ENCODE measurements around the gene UNC5B.

The UNC5B gene

DNA sequence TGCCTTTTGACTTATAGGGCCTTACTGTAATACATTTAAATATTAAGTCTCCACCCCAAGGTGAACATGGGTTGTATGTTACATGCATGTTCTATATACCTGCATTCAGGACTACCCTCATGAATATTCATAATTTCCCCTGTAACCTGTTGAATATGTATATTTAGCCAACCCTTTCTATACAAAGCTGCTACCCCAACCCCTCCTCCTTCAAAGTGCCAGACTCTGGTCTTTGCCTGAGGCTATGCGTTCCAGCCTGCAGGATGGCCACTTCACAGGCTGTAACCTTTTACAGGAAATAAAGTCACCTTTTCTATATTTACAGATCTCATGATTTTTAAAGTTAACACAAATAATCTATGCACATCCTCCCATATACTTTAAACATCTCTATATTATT lies 10.1 kb upstream of the UNC5B start:
- Histone ChIP-seq H2AK5ac (ENCODE audit: low read length) (no peak overlapping the region), H3K14ac (ENCODE audit: low read length) (no peak overlapping the region), H3K36me3 (ENCODE audit: control insufficient read depth in 1 of 2, insufficient read depth in 2 of 2, low read length in 2 of 2) (no peaks in the 10 kb centered on the region), H2BK120ac (ENCODE audit: insufficient read depth, low read length, poor library complexity) (no peak overlapping the region), H3K79me1 (ENCODE audit: low read length) (peaks cover 1% of the 10 kb centered on the region), H3K27ac (ENCODE audit: low read depth, low read length) (no peak overlapping the region), H2BK5ac (ENCODE audit: low read depth, low read length, poor library complexity) (no peak overlapping the region), H3K4me3 (ENCODE audit: low read depth, low read length) (no peak overlapping the region), H3K9ac (ENCODE audit: low read length) (no peak overlapping the region), H3K9me3 (ENCODE audit: insufficient read depth, low read depth, low read length) (no peaks in the 10 kb centered on the region), H3K4me2 (ENCODE audit: low read length) (no peak overlapping the region), H4K91ac (ENCODE audit: low read depth, low read length) (no peak overlapping the region), H3K4me1 (ENCODE audit: control insufficient read depth in 1 of 2, insufficient read depth in 2 of 2, low read length in 2 of 2) (peaks cover 0 to 8% of the 10 kb centered on the region in 2 experiments), H3K4ac (ENCODE audit: low read depth, low read length) (no peak overlapping the region), H2BK12ac (ENCODE audit: low read length) (no peak overlapping the region), H4K12ac (ENCODE audit: low read depth, low read length) (no peak overlapping the region), H3K79me2 (ENCODE audit: control insufficient read depth, insufficient read depth, low read length, poor library complexity) (no peaks in the 10 kb centered on the region), H3K23ac (ENCODE audit: low read length) (no peak overlapping the region), H2AFZ (ENCODE audit: insufficient read depth, low read length, poor library complexity) (no peak overlapping the region), H3K18ac (ENCODE audit: low read length) (no peak overlapping the region), H4K8ac (ENCODE audit: low read depth, low read length) (no peak overlapping the region), H3K27me3 (ENCODE audit: insufficient read depth, low read length) (no peaks in the 10 kb centered on the region)
- DNase-seq, result no peak
- WGBS (ENCODE audit: extremely low coverage, insufficient coverage, insufficient read length), result no CpG with 5 or more reads among the region's 1 CpG

DNA sequence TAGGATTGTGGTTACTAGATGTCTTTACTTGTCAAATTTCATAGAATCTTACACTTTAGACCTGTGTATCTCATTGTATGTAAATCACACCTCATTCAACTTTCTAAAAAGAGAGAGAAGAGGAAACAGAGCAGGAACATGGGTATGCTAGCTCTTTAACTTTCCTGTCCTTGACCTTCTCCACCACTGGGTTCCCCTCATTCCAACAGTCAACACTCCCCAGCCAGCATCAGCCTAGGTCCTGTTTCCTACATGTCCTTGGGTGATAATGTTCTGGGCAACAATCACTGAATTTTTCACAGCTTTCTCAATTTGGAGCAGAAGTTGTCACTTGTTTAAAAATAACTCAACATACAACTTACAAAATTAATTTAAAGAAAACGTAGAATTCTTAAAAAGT lies 9.2 kb upstream of the UNC5B start:
- Histone ChIP-seq H3K14ac (ENCODE audit: low read length) (no peak overlapping the region), H3K18ac (ENCODE audit: low read length) (no peak overlapping the region), H3K4me2 (ENCODE audit: low read length) (no peak overlapping the region), H3K4ac (ENCODE audit: low read depth, low read length) (no peak overlapping the region), H4K8ac (ENCODE audit: low read depth, low read length) (no peak overlapping the region), H3K36me3 (ENCODE audit: control insufficient read depth in 1 of 2, insufficient read depth in 2 of 2, low read length in 2 of 2) (no peaks in the 10 kb centered on the region), H3K23ac (ENCODE audit: low read length) (no peak overlapping the region), H4K12ac (ENCODE audit: low read depth, low read length) (no peak overlapping the region), H2AK5ac (ENCODE audit: low read length) (no peak overlapping the region), H3K9me3 (ENCODE audit: insufficient read depth, low read depth, low read length) (no peaks in the 10 kb centered on the region), H3K9ac (ENCODE audit: low read length) (no peak overlapping the region), H2BK12ac (ENCODE audit: low read length) (no peak overlapping the region), H2BK120ac (ENCODE audit: insufficient read depth, low read length, poor library complexity) (no peak overlapping the region), H2BK5ac (ENCODE audit: low read depth, low read length, poor library complexity) (no peak overlapping the region), H3K27me3 (ENCODE audit: insufficient read depth, low read length) (no peaks in the 10 kb centered on the region), H4K91ac (ENCODE audit: low read depth, low read length) (no peak overlapping the region), H2AFZ (ENCODE audit: insufficient read depth, low read length, poor library complexity) (no peak overlapping the region), H3K4me1 (ENCODE audit: control insufficient read depth in 1 of 2, insufficient read depth in 2 of 2, low read length in 2 of 2) (peaks cover 0 to 8% of the 10 kb centered on the region in 2 experiments), H3K79me1 (ENCODE audit: low read length) (peaks cover 1% of the 10 kb centered on the region), H3K27ac (ENCODE audit: low read depth, low read length) (no peak overlapping the region), H3K4me3 (ENCODE audit: low read depth, low read length) (no peak overlapping the region), H3K79me2 (ENCODE audit: control insufficient read depth, insufficient read depth, low read length, poor library complexity) (no peaks in the 10 kb centered on the region)
- DNase-seq, result no peak
- no CpG with 5 or more reads among the region's 1 CpG for WGBS (ENCODE audit: extremely low coverage, insufficient coverage, insufficient read length)

DNA sequence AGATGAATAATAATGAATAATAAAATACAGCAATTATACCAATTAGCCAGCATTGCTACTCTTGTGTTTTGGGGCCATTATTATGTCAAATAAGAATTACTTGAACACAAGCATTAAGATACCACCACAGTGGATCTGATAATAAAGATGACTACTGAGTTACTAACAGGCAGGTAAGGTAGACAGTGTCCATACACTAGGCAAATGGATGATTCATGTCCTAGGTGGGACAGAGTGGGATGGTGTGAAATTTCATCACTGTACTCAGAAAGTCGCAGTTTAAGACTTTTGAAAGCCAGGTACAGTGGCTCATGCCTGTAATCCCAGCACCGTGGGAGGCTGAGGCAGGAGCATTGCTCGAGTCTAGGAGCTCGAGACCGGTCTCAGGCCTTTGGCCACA lies 8.7 kb upstream of the UNC5B start:
- H4K8ac ChIP-seq (ENCODE audit: low read depth, low read length), result no peak overlapping the region
- no peaks in the 10 kb centered on the region for H3K27me3 ChIP-seq (ENCODE audit: insufficient read depth, low read length)
- H2BK5ac ChIP-seq (ENCODE audit: low read depth, low read length, poor library complexity), result no peak overlapping the region
- no peak for DNase-seq
- peaks cover 0 to 8% of the 10 kb centered on the region in 2 experiments for H3K4me1 ChIP-seq (ENCODE audit: control insufficient read depth in 1 of 2, insufficient read depth in 2 of 2, low read length in 2 of 2)
- H4K91ac ChIP-seq (ENCODE audit: low read depth, low read length), result no peak overlapping the region
- H3K27ac ChIP-seq (ENCODE audit: low read depth, low read length), result no peak overlapping the region
- H3K36me3 ChIP-seq (ENCODE audit: control insufficient read depth in 1 of 2, insufficient read depth in 2 of 2, low read length in 2 of 2), result no peaks in the 10 kb centered on the region
- H3K18ac ChIP-seq (ENCODE audit: low read length), result no peak overlapping the region
- H3K4ac ChIP-seq (ENCODE audit: low read depth, low read length), result no peak overlapping the region
- no CpG with 5 or more reads among the region's 5 CpGs for WGBS (ENCODE audit: extremely low coverage, insufficient coverage, insufficient read length)
- no peak overlapping the region for H3K4me3 ChIP-seq (ENCODE audit: low read depth, low read length)
- H3K4me2 ChIP-seq (ENCODE audit: low read length), result no peak overlapping the region
- H2BK120ac ChIP-seq (ENCODE audit: insufficient read depth, low read length, poor library complexity), result no peak overlapping the region
- no peaks in the 10 kb centered on the region for H3K79me2 ChIP-seq (ENCODE audit: control insufficient read depth, insufficient read depth, low read length, poor library complexity)
- peaks cover 1% of the 10 kb centered on the region for H3K79me1 ChIP-seq (ENCODE audit: low read length)
- H2AFZ ChIP-seq (ENCODE audit: insufficient read depth, low read length, poor library complexity), result no peak overlapping the region
- H3K9me3 ChIP-seq (ENCODE audit: insufficient read depth, low read depth, low read length), result no peaks in the 10 kb centered on the region
- H3K9ac ChIP-seq (ENCODE audit: low read length), result no peak overlapping the region
- no peak overlapping the region for H2AK5ac ChIP-seq (ENCODE audit: low read length)
- no peak overlapping the region for H4K12ac ChIP-seq (ENCODE audit: low read depth, low read length)
- no peak overlapping the region for H2BK12ac ChIP-seq (ENCODE audit: low read length)
- no peak overlapping the region for H3K14ac ChIP-seq (ENCODE audit: low read length)
- no peak overlapping the region for H3K23ac ChIP-seq (ENCODE audit: low read length)

DNA sequence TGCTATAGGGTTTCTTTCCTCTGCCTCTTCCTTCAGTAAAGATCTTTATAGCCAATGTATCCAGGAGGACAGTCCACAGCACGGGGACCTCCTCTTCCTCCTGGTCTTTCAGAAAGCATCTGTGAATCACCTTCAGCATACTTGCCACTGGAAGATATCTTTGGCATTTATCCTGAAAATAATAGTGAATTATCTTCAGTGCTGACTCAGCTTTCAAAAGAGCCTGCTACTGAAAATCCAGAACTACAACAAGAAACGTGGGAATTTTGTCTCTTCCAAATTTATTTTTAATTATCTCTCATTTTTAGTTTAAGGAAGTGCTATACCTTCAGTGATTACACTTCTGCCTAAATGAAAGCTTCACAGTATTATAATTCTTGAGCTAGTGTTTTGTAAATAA lies 7.6 kb upstream of the UNC5B start:
- H3K4ac ChIP-seq (ENCODE audit: low read depth, low read length), result no peak overlapping the region
- H3K14ac ChIP-seq (ENCODE audit: low read length), result no peak overlapping the region
- no peak overlapping the region for H4K12ac ChIP-seq (ENCODE audit: low read depth, low read length)
- H2BK5ac ChIP-seq (ENCODE audit: low read depth, low read length, poor library complexity), result no peak overlapping the region
- H3K4me2 ChIP-seq (ENCODE audit: low read length), result no peak overlapping the region
- H3K9me3 ChIP-seq (ENCODE audit: insufficient read depth, low read depth, low read length), result no peaks in the 10 kb centered on the region
- no peak overlapping the region for H3K9ac ChIP-seq (ENCODE audit: low read length)
- H3K18ac ChIP-seq (ENCODE audit: low read length), result no peak overlapping the region
- no peak overlapping the region for H2BK120ac ChIP-seq (ENCODE audit: insufficient read depth, low read length, poor library complexity)
- H3K36me3 ChIP-seq (ENCODE audit: control insufficient read depth in 1 of 2, insufficient read depth in 2 of 2, low read length in 2 of 2), result no peaks in the 10 kb centered on the region
- no peak overlapping the region for H4K91ac ChIP-seq (ENCODE audit: low read depth, low read length)
- H2BK12ac ChIP-seq (ENCODE audit: low read length), result no peak overlapping the region
- H2AK5ac ChIP-seq (ENCODE audit: low read length), result no peak overlapping the region
- no peak overlapping the region for H3K27ac ChIP-seq (ENCODE audit: low read depth, low read length)
- peaks cover 2 to 11% of the 10 kb centered on the region in 2 experiments for H3K4me1 ChIP-seq (ENCODE audit: control insufficient read depth in 1 of 2, insufficient read depth in 2 of 2, low read length in 2 of 2)
- no peak overlapping the region for H3K4me3 ChIP-seq (ENCODE audit: low read depth, low read length)
- H3K23ac ChIP-seq (ENCODE audit: low read length), result no peak overlapping the region
- H4K8ac ChIP-seq (ENCODE audit: low read depth, low read length), result no peak overlapping the region
- H2AFZ ChIP-seq (ENCODE audit: insufficient read depth, low read length, poor library complexity), result no peak overlapping the region
- H3K79me1 ChIP-seq (ENCODE audit: low read length), result peaks cover 1% of the 10 kb centered on the region
- WGBS (ENCODE audit: extremely low coverage, insufficient coverage, insufficient read length), result no CpG with 5 or more reads among the region's 2 CpGs
- DNase-seq, result no peak
- no peaks in the 10 kb centered on the region for H3K79me2 ChIP-seq (ENCODE audit: control insufficient read depth, insufficient read depth, low read length, poor library complexity)
- H3K27me3 ChIP-seq (ENCODE audit: insufficient read depth, low read length), result no peaks in the 10 kb centered on the region
